HG03565 (cell line): Measurements from ENCODE around the gene CCDC97.

Experiments used
- ATAC-seq: cut with Tn5 transposase; IDR thresholded peaks from one replicate; pipeline ENCODE4 v1.9.1; 2021; ENCODE audit warnings: mild to moderate bottlenecking, moderate library complexity; ENCODE audit not compliant: unreplicated experiment

Gene CCDC97

GRCh38 chr19:41318696-41319499 is 8.9 kb downstream of the CCDC97 start:
- no peak for ATAC-seq

DNA sequence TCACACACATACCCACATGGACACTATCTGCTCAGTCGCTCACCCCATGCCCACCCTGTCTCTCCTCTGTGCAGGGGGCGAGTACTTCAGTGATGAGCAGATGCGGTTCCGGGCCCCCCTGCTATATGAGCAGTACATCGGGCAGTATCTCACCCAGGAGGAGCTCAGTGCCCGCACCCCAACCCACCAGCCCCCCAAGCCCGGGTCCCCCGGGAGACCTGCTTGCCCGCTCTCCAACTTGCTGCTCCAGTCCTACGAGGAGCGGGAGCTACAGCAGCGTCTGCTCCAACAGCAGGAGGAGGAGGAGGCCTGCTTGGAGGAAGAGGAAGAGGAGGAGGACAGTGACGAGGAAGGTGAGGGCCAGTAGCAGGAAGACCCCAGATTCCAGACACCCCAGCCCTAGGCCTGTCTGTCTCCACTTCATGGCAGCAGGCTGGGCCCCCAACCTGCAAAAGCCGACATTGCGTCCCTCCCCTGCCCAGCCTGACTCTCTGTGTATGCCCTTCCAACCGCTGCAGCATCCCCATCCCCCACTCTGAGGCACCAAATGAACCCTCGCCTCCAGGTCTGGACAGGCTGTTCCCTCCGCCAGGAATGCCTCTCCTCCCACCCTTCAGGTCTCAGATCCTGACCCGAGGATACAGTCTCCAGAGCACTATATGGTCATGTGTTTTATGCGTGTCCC is 9.7 kb downstream of the CCDC97 start:
- ATAC-seq: no peak

- ATAC-seq: no peak
Observed at GRCh38 chr19:41320185-41320518, 10.2 kb downstream of the CCDC97 start.

DNA sequence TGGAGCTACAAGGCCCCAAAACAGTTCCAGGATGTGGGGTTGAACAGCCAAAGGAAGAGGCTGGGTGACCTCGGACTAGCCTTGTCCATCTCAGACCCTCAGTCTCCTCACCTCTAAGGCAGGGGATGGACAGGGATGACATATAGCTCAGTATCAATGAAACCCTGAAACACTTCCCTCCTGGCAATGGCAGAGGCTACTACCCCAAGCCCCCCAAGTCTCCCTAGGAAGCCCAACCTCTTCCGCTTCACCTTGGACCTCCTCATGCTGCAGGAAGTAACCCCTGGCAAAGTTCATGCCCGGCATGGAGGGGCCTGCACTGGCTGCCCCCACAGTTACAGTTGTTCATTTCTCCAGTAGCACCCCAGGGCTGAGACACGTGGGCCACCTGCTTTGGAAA is 10.6 kb downstream of the CCDC97 start:
- no peak for ATAC-seq

DNA sequence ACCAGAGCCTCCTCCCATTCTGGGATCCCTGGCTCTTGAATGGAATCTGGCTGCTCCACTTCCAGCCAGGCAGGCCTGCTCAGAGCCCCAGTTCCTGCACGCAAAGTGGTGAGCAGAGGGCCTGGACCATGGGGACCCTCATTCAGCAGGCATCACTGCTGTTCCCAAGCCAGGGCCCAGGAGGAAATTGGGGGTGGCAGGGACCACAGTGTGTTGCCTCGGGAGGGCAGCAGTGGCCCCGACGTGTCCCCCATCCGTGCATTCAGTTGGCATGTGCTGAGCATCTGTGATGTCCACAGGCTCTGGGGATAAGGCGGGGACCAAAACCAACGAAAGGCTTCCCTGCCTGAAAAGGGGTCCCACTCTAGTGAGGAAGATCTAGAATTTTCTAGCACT is 11.2 kb downstream of the CCDC97 start:
- ATAC-seq: no peak

- no peak for ATAC-seq
Observed at GRCh38 chr19:41321600-41322270, 11.8 kb downstream of the CCDC97 start.

DNA sequence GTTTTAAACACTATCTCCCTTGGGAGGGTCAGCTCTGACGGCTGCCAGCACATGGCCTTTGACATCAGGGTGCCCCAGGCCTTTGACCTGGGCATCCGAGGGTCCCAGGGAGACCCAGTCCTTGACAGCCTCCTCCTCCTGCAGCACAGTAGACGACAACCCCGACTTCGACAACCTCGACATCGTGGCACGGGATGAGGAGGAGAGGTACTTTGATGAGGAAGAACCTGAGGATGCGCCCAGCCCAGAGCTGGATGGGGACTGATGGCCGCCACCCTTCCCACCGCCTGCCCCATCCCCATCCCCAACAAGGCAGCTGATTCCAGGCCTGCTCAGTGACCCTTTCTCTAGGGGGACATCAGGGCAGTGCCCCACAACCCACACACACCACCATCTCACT is 12.5 kb downstream of the CCDC97 start:
- ATAC-seq: no peak

GRCh38 chr19:41323023-41323422 is 13.1 kb downstream of the CCDC97 start:
- no peak for ATAC-seq

GRCh38 chr19:41323430-41324125 is 13.6 kb downstream of the CCDC97 start:
- no peak for ATAC-seq

GRCh38 chr19:41324231-41324702 is 14.3 kb downstream of the CCDC97 start:
- ATAC-seq: no peak

- no peak for ATAC-seq
Observed at GRCh38 chr19:41324921-41325639, 15.1 kb downstream of the CCDC97 start.

DNA sequence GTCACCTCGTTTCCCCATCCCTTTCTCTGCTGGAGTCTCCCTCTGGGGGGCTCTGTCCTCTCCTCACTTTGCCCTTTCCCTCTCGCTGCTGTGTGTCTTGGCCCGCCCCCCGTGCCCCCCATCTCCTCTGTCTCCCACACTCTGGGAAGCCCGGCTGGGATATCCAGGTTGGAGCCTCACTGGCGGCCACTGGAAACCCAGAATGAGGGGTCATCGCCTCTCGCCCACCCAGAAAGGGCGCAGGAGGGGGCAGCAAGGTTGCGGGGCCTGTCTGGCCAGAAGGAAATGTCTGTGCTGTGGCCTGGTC is 15.6 kb downstream of the CCDC97 start:
- ATAC-seq: no peak

GRCh38 chr19:41325947-41326706 is 16.2 kb downstream of the CCDC97 start:
- ATAC-seq: no peak

- no peak for ATAC-seq
Observed at GRCh38 chr19:41327076-41327575, 17.2 kb downstream of the CCDC97 start.

DNA sequence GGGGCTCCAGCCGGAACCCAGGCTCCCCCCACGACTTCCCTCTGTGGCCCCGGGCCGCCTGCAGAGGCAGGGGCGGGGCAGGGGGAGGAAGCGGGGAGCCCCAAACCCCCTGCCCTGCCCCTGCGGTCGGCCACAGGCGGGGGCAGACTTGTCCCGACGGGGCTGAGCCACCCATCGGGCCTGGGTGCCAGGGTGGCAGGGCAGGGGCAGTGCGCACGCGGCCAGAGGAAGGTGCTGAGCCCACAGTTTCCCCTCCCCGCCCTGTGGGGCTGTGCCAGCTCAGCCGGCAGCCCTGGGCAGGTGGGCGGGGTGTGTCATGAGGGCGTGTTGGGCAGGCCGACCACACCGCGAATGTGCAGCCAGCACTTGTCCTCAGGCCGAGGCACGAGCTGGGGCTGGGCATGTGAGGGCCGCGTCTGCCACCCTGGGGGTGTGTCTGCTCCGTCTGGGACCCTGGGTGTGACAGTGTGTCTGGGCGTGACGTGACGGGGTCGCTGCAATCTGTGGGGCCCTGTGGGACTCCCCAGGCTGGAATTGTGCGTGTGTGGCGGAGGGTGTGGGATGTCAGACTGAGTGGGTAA is 17.7 kb downstream of the CCDC97 start:
- no peak for ATAC-seq

GRCh38 chr19:41328157-41328841 is 18.3 kb downstream of the CCDC97 start:
- no peak for ATAC-seq

DNA sequence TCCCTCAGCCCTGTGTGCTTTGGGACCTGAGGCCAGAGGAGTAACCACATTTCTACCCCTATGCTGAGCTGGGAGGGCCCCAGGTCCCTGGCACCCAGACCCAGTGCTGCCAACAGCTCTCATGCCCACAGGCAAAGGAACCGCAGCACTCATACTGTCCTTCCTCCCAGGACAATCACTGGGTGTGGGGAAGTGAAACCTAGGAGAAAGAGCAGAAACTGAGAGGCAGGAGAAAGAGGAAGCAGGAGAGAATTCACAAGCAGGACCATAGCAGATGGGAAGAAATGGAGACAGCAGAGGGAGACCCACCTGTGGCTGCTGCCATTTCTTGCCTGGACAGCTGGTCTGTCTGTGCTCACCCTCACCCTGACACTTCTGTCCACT is 18.9 kb downstream of the CCDC97 start:
- no peak for ATAC-seq

- no peak for ATAC-seq
Observed at GRCh38 chr19:41330481-41330880, 20.5 kb downstream of the CCDC97 start.
